Neural crest cell (in vitro differentiated cells): ENCODE data around the gene STK38L. TPM values are rescaled to one million over a fixed set of nuclear protein-coding genes. Genes with fewer than 3 reads are reported as not detected.

Experiments
- DNase-seq: peaks from one replicate; pipeline ENCODE4 v3.0.0; 2021; ENCODE audit warnings: low read depth, mixed read lengths, low spot score
- H3K27ac Mint-ChIP-seq: one replicate; pipeline ENCODE4 v1.8.0; 2021; ENCODE audit warnings: mild to moderate bottlenecking, mixed read lengths; ENCODE audit not compliant: unreplicated experiment
- H3K27me3 Mint-ChIP-seq: 2 replicates; pipeline ENCODE4 v1.8.0; 2021; ENCODE audit warnings: low read depth, mild to moderate bottlenecking, mixed read lengths
- H3K36me3 Mint-ChIP-seq: 2 replicates; pipeline ENCODE4 v1.8.0; 2021; ENCODE audit warnings: low read depth, mild to moderate bottlenecking, mixed read lengths
- H3K4me1 Mint-ChIP-seq: 2 replicates; pipeline ENCODE4 v1.8.0; 2021; ENCODE audit warnings: mixed read lengths
- H3K4me3 Mint-ChIP-seq: one replicate; pipeline ENCODE4 v1.8.0; 2021; ENCODE audit warnings: mild to moderate bottlenecking, mixed read lengths
- H3K9me3 Mint-ChIP-seq: 2 replicates; pipeline ENCODE4 v1.8.0; 2021; ENCODE audit warnings: mixed read lengths
- total RNA-seq: library from RNA; stranded (reverse); gene quantifications from 2 replicates; pipeline ENCODE4 v1.2.1, GENCODE V29; 2021
- TF ChIP-seq, protein P1 (sequence below): fragments of 200-600 bp; sonication (generic); conservative IDR thresholded peaks from 2 replicates; pipeline ENCODE4 v1.5.0; 2021; ENCODE audit warnings: antibody characterized with exemption, mild to moderate bottlenecking

The STK38L gene
- total RNA-seq, 1 donor from 2014 or later = 29.9 TPM

DNA sequence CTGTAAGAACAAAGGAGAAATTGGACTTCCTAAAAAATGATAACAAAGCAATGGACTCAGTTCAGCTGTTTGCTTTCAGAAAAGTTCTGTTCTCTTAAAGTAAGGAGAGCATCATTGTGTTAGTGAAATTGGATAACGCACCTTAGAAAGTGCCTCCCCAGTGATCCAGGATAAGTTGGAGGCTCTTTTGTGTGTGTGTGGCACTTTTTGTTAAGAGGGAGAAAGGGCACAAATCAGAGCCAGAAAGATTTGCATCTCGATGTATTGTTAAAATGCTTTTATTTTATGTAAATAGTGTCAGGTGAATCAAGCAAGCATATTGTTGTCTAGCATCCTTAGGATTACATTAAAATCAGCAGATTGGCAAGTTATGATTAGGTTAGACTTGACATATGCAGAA is 2.1 kb downstream of the STK38L start:
- Mint-ChIP-seq H3K9me3 (peaks cover 4% of the 10 kb centered on the region), H3K27ac (no peak overlapping the region), H3K4me1 (peaks cover 28% of the 10 kb centered on the region), H3K4me3 (peak overlapping the region; percentile 80), H3K27me3 (no peaks in the 10 kb centered on the region), H3K36me3 (no peaks in the 10 kb centered on the region)
- DNase-seq = no peak
- TF ChIP-seq, protein P1, sequence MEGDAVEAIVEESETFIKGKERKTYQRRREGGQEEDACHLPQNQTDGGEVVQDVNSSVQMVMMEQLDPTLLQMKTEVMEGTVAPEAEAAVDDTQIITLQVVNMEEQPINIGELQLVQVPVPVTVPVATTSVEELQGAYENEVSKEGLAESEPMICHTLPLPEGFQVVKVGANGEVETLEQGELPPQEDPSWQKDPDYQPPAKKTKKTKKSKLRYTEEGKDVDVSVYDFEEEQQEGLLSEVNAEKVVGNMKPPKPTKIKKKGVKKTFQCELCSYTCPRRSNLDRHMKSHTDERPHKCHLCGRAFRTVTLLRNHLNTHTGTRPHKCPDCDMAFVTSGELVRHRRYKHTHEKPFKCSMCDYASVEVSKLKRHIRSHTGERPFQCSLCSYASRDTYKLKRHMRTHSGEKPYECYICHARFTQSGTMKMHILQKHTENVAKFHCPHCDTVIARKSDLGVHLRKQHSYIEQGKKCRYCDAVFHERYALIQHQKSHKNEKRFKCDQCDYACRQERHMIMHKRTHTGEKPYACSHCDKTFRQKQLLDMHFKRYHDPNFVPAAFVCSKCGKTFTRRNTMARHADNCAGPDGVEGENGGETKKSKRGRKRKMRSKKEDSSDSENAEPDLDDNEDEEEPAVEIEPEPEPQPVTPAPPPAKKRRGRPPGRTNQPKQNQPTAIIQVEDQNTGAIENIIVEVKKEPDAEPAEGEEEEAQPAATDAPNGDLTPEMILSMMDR = no peak

DNA sequence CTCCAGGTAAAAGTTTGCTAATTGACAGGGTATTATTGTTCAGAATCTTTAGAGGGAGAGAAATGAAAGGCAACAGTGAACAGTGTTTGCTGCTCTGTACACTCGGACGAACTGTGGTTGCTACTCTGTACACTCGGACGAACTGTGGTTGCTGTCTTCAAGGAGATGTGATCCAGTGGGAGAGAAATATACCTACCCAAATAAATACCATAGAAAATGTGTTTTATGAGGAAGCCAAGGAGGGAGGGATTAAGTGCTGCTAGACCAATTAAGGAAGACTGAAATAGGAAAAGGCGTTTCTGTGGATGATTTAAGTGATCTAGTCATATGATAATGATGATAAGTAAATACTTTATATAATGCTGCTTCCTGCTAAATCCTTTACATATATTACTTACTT is 2.7 kb downstream of the STK38L start:
- no peak overlapping the region for H3K27ac Mint-ChIP-seq
- peak overlapping the region; percentile 75 for H3K4me3 Mint-ChIP-seq

DNA sequence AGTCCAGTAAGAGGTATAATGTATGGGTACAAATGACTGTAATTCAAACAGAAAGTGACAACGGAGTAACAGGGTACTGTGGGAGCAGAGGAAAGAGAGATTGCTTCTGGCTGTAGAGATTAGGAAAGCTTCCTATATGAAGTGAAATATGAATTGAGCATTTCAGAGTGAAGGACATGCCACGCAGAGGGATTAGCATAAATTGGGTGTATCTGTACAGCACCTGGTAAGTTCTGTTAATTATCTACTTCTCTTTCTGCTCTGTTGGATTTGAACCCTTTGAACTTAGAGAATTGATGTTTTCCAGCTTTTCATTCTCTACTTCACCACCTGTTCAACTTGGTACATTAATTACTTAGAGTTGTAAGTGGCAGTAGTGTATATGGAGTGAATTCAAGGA is 8.8 kb downstream of the STK38L start:
- H3K9me3 Mint-ChIP-seq = no peaks in the 10 kb centered on the region
- TF ChIP-seq, protein P1 = no peak
- no peak for DNase-seq
- H3K36me3 Mint-ChIP-seq = peaks cover 6% of the 10 kb centered on the region
- no peak overlapping the region for H3K27ac Mint-ChIP-seq
- H3K27me3 Mint-ChIP-seq = no peaks in the 10 kb centered on the region
- H3K4me3 Mint-ChIP-seq = no peak overlapping the region
- no peaks in the 10 kb centered on the region for H3K4me1 Mint-ChIP-seq

More for the DNA sequence above, 2.7 kb downstream of the STK38L start:
- no peak for DNase-seq
- Mint-ChIP-seq H3K36me3 (no peaks in the 10 kb centered on the region), H3K9me3 (peaks cover 4% of the 10 kb centered on the region), H3K4me1 (peaks cover 28% of the 10 kb centered on the region), H3K27me3 (no peaks in the 10 kb centered on the region)
- TF ChIP-seq, protein P1 = no peak

DNA sequence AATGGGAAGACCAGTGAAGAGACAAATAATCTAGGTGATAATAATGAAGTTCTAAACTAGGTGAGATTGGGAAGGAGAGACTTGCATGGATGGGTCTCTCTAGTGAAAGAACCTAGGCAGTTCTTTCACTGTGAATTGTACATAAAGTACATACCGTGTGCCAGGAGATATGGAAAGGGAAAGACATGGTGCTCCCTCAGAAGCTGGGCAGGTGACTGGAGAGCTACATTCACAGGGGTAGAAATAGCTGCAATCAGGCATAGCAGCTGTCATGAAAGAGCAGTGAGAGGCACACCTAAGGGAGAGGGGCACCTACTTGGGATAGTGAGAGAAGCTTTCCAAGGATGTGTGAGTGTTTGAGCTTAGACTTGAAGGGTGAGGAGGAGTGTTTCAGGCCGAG is 9.3 kb downstream of the STK38L start:
- Mint-ChIP-seq H3K9me3 (no peaks in the 10 kb centered on the region), H3K27me3 (no peaks in the 10 kb centered on the region), H3K4me1 (no peaks in the 10 kb centered on the region), H3K36me3 (peaks cover 6% of the 10 kb centered on the region), H3K4me3 (no peak overlapping the region), H3K27ac (no peak overlapping the region)
- TF ChIP-seq, protein P1 = no peak
- DNase-seq = no peak

DNA sequence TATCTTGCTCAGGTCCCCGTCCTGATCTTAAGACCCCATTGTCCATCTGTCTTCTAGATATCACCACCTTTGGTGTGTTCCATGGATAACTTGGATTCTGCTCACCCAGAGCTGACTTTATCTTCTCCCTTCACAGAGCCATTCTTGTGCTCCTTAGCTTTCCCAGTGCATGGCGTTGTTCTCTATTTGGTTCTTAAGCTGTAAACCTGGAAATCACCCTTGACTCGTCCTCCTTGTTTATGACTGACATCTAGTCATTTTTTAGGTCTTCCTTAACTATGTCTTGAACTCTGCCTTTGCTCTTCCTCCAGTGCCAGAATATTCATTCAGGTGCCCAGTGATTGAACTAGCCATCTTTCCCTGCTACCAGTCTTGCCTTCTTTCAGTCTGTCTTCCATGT is 11.7 kb downstream of the STK38L start:
- Mint-ChIP-seq H3K9me3 (no peaks in the 10 kb centered on the region), H3K4me1 (peaks cover 22% of the 10 kb centered on the region), H3K27ac (no peak overlapping the region), H3K36me3 (peaks cover 6% of the 10 kb centered on the region), H3K4me3 (no peak overlapping the region), H3K27me3 (no peaks in the 10 kb centered on the region)
- TF ChIP-seq, protein P1 = no peak
- DNase-seq = no peak
